ENCODE data around the gene PLA2G2D.
"Not testable (repeated sequence)": the region's sequence is repeated elsewhere in the genome, so short reads cannot be mapped to it uniquely, and the experiment has no call there.

PLA2G2D gene

GRCh38 chr1:20142001-20142710, 22.8 kb upstream of the PLA2G2D start:
- DNase-seq (ENCODE audit: low spot score): no peak

GRCh38 chr1:20141466-20141865, 22.1 kb upstream of the PLA2G2D start:
- no peak for DNase-seq (ENCODE audit: low spot score)

- DNase-seq (ENCODE audit: low spot score): no peak
Observed at GRCh38 chr1:20141001-20141400, 21.7 kb upstream of the PLA2G2D start.

GRCh38 chr1:20139776-20140612, 20.7 kb upstream of the PLA2G2D start:
- no peak for DNase-seq (ENCODE audit: low spot score)

GRCh38 chr1:20138961-20139550, 19.7 kb upstream of the PLA2G2D start, which contains the start of gene PLA2G2F:
Gene PLA2G2F, plus strand, starts transcription at chr1:20139323. Its CDS starts 105 bp downstream, at chr1:20139428.
- no peak for DNase-seq (ENCODE audit: low spot score)

GRCh38 chr1:20138346-20138745, 19.0 kb upstream of the PLA2G2D start:
- DNase-seq (ENCODE audit: low spot score): no peak

- DNase-seq (ENCODE audit: low spot score): no peak
Observed at GRCh38 chr1:20137604-20138003, 18.3 kb upstream of the PLA2G2D start.

- no peak for DNase-seq (ENCODE audit: low spot score)
Observed at GRCh38 chr1:20137055-20137454, 17.7 kb upstream of the PLA2G2D start.

GRCh38 chr1:20136249-20136648, 16.9 kb upstream of the PLA2G2D start:
- no peak for DNase-seq (ENCODE audit: low spot score)

GRCh38 chr1:20134995-20135394, 15.7 kb upstream of the PLA2G2D start:
- no peak for DNase-seq (ENCODE audit: low spot score)

GRCh38 chr1:20130518-20130917, 11.2 kb upstream of the PLA2G2D start:
- DNase-seq (ENCODE audit: low spot score): not testable (repeated sequence)

- no peak for DNase-seq (ENCODE audit: low spot score)
Observed at GRCh38 chr1:20126806-20127440, 7.6 kb upstream of the PLA2G2D start.

GRCh38 chr1:20126041-20126805, 6.9 kb upstream of the PLA2G2D start:
- DNase-seq (ENCODE audit: low spot score): no peak

- no peak for DNase-seq (ENCODE audit: low spot score)
Observed at GRCh38 chr1:20125100-20125499, 5.8 kb upstream of the PLA2G2D start.

- peak; percentile 93 for DNase-seq (ENCODE audit: low spot score)
Observed at GRCh38 chr1:20124456-20125057, 5.2 kb upstream of the PLA2G2D start.

GRCh38 chr1:20123722-20124455, 4.6 kb upstream of the PLA2G2D start:
- DNase-seq (ENCODE audit: low spot score): no peak

- no peak for DNase-seq (ENCODE audit: low spot score)
Observed at GRCh38 chr1:20120796-20121195, 1.5 kb upstream of the PLA2G2D start.

- no peak for DNase-seq (ENCODE audit: low spot score)
Observed at GRCh38 chr1:20117236-20117635, 2.1 kb downstream of the PLA2G2D start.

- no peak for DNase-seq (ENCODE audit: low spot score)
Observed at GRCh38 chr1:20115916-20116315, 3.4 kb downstream of the PLA2G2D start.

- DNase-seq (ENCODE audit: low spot score): no peak
Observed at GRCh38 chr1:20115479-20115878, 3.9 kb downstream of the PLA2G2D start.
